HFF-Myc (cell line): Measurements from ENCODE around the gene METTL6.
"Not testable (repeated sequence)": the region's sequence is repeated elsewhere in the genome, so short reads cannot be mapped to it uniquely, and the experiment has no call there.

Experiments used
- DNase-seq: peaks from one replicate; pipeline ENCODE4 v3.0.0-alpha.2; 2011; ENCODE audit warnings: low read depth; ENCODE audit errors: extremely low read depth
- H3K4me3 ChIP-seq: replicated peaks from 2 replicates; pipeline ENCODE4 v1.5.1; 2011; ENCODE audit warnings: low read depth, mild to moderate bottlenecking, control low read depth, low read length
- CTCF ChIP-seq: IDR thresholded peaks from 2 replicates; pipeline ENCODE4 v1.5.1; 2012; ENCODE audit warnings: mild to moderate bottlenecking, low read depth, low read length, control low read depth; ENCODE audit errors: missing control alignments

Gene METTL6

GRCh38 chr3:15405448-15406050 lies 21.8 kb downstream of the METTL6 start:
- peak; percentile 57 for TF ChIP-seq CTCF
- no peak for DNase-seq
- H3K4me3 ChIP-seq, result no peak overlapping the region

GRCh38 chr3:15404767-15405166 lies 22.6 kb downstream of the METTL6 start:
- no peak overlapping the region for H3K4me3 ChIP-seq
- no peak for TF ChIP-seq CTCF
- DNase-seq, result no peak

GRCh38 chr3:15403965-15404364 lies 23.4 kb downstream of the METTL6 start:
- no peak overlapping the region for H3K4me3 ChIP-seq
- no peak for TF ChIP-seq CTCF
- DNase-seq, result no peak

GRCh38 chr3:15403495-15403894 lies 23.8 kb downstream of the METTL6 start:
- H3K4me3 ChIP-seq, result no peak overlapping the region
- no peak for DNase-seq
- TF ChIP-seq CTCF, result no peak

GRCh38 chr3:15401936-15402335 lies 25.4 kb downstream of the METTL6 start:
- no peak for DNase-seq
- no peak overlapping the region for H3K4me3 ChIP-seq
- TF ChIP-seq CTCF, result no peak

GRCh38 chr3:15399970-15400369 lies 27.4 kb downstream of the METTL6 start:
- no peak overlapping the region for H3K4me3 ChIP-seq
- no peak for DNase-seq
- TF ChIP-seq CTCF, result no peak

GRCh38 chr3:15398731-15399133 lies 28.6 kb downstream of the METTL6 start:
- not testable (repeated sequence) for DNase-seq, H3K4me3 ChIP-seq

- not testable (repeated sequence) for H3K4me3 ChIP-seq, DNase-seq
These were observed 34.1 kb downstream of the METTL6 start for GRCh38 chr3:15393252-15393651.
